GM20431 (cell line): ENCODE measurements around the gene ASPHD2.

Source experiments
- in situ Hi-C: fragments of 300-500 bp; cut with MseI, MboI; formaldehyde crosslinking; loops from one replicate; pipeline ENCODE4 v1.15.0; 2020; ENCODE audit warnings: low sequenced_read_pairs; ENCODE audit not compliant: unreplicated experiment

The ASPHD2 gene

DNA sequence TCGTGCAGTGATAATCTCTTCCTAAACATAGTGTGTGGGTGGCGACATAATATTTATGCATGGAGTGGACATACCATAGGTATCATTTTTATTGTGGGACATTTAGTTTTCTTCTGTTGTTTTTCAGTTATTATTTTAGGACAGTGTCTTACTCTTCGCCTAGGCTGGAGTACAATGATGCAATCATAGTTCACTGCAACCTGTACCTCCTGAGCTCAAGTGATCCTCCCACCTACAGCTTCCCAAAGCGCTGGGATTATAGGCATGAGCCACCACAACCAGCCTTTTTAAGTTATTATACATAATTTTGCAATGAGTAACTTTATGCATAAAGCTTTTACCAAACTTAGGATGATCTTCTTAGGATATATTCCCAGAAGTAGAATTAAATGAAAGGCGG is 57.3 kb downstream of the ASPHD2 start:
- in situ Hi-C loops, result no loop called here

GRCh38 chr22:26487996-26488395 is 58.9 kb downstream of the ASPHD2 start:
- in situ Hi-C loops, result no loop called here

DNA sequence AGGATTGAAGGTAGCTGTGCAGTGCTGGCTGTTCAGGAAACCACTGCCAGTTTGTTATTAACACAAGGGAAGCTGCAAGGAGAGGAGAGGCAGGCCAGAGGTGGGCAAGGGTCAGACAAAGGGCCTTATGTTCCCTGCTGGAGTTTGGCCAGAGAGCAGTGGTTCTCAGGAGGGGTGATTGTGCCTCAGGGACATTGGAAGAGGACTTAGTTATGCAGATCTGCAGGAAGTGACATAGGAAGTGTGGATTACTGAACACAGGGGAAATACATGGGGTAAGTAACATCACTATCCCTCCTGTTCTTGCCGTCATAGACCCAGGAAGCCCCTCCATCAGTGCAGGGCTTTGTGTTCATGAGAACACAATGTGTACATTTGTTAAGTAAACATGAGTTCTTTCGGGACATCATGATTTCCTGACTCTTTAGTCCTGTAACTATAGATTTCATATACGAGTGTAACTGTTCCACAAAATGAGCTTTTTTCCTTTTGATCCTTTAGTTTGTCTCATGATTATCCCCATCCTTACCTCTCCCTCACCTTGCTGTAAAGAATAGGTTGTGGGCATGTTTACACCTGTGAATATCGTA is 60.5 kb downstream of the ASPHD2 start:
- in situ Hi-C loops, result no loop called here

- in situ Hi-C loops, result no loop called here
Observed at GRCh38 chr22:26492220-26492619, 63.2 kb downstream of the ASPHD2 start.

DNA sequence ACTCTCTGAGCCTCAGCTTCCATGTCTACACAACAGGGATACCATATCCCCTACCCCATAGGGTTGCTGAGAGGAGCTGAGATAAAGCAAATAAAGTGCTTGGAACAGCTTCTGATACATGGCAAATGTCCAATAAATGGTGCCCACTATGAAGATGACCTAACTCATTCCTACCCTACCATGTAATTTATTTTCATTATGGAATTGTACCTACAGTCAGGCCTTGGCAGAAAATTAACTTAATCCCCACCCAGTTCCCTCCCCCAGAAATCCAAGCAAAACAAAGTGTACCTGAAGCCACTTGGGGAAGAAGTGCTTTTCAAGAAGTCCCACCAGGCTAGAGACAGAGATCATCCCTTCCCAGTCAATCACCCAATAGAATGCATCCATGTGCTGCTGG is 65.4 kb downstream of the ASPHD2 start:
- in situ Hi-C loops, result no loop called here
